H1 (cell line): ENCODE measurements around the gene NDUFB3. TPM values are rescaled to one million over a fixed set of nuclear protein-coding genes. Genes with fewer than 3 reads are reported as not detected.
A peak's percentile ranks its signal among the peaks of the same experiment; 100 is the strongest.

ENCODE experiments used
- ATF3 ChIP-seq: IDR thresholded peaks from 2 replicates; pipeline ENCODE4 v1.6.1; 2011; ENCODE audit warnings: low read depth, mild to moderate bottlenecking, low read length; ENCODE audit not compliant: insufficient read depth
- MAX ChIP-seq: IDR thresholded peaks from 2 replicates; pipeline ENCODE4 v1.6.1; 2012; ENCODE audit warnings: inconsistent platforms
- POLR2AphosphoS5 ChIP-seq: IDR thresholded peaks from 2 replicates; pipeline ENCODE4 v1.6.1; 2011; ENCODE audit warnings: low read depth, low read length
- SAP30 ChIP-seq: fragments of 300-600 bp; sonication (generic); IDR thresholded peaks from 2 replicates; pipeline ENCODE4 v1.7.1; 2012; ENCODE audit warnings: low read length, moderate library complexity, mild to moderate bottlenecking, inconsistent platforms; ENCODE audit not compliant: insufficient read depth, insufficient replicate concordance
- SP2 ChIP-seq: IDR thresholded peaks from 2 replicates; pipeline ENCODE4 v1.6.1; 2012; ENCODE audit warnings: mild to moderate bottlenecking, low read length, inconsistent platforms
- TAF1 ChIP-seq: IDR thresholded peaks from 2 replicates; pipeline ENCODE4 v1.6.1; 2011; ENCODE audit warnings: mild to moderate bottlenecking, low read depth, low read length
- TEAD4 ChIP-seq: IDR thresholded peaks from 2 replicates; pipeline ENCODE4 v1.6.1; 2012; ENCODE audit warnings: low read depth, low read length, inconsistent platforms, mixed read lengths
- polyA plus RNA-seq, 7 experiments: library from polyadenylated mRNA; depleted of rRNA in 3 of 7; stranded (reverse) in 5 of 7; unstranded in 2 of 7; fragments of >200 nt in 5 of 7; fragments of 200-250 nt in 2 of 7; gene quantifications; 1 replicate in 5 of 7; 2 replicates in 1 of 7; 4 replicates in 1 of 7; pipeline versions ENCODE4 v1.2.1 to v1.2.3, GENCODE V29; 2011 to 2013; ENCODE audit warnings: missing spikeins in 2 of 7, mixed read lengths in 2 of 7
- total RNA-seq: library from RNA; stranded (reverse); fragmentation: NEBNext Ultra II Directional; extraction: Animal tissue kit (Norgen Biotek cat#: 25700); gene quantifications from 2 replicates; pipeline ENCODE4 v1.2.1, GENCODE V29; 2021
- TF ChIP-seq, protein P1 (sequence below): fragments of 300-600 bp; sonication (generic); IDR thresholded peaks from 2 replicates; pipeline ENCODE4 v1.7.1; 2012; ENCODE audit warnings: low read length, moderate library complexity, mild to moderate bottlenecking, inconsistent platforms; ENCODE audit not compliant: insufficient replicate concordance

NDUFB3 gene
- total and polyA plus RNA-seq, 2 of the 8 experiments (the other 6 are each of a cell fraction or from before 2014, with no cell fraction given), result 38.2 to 55.3 TPM

- TF ChIP-seq, protein P1, sequence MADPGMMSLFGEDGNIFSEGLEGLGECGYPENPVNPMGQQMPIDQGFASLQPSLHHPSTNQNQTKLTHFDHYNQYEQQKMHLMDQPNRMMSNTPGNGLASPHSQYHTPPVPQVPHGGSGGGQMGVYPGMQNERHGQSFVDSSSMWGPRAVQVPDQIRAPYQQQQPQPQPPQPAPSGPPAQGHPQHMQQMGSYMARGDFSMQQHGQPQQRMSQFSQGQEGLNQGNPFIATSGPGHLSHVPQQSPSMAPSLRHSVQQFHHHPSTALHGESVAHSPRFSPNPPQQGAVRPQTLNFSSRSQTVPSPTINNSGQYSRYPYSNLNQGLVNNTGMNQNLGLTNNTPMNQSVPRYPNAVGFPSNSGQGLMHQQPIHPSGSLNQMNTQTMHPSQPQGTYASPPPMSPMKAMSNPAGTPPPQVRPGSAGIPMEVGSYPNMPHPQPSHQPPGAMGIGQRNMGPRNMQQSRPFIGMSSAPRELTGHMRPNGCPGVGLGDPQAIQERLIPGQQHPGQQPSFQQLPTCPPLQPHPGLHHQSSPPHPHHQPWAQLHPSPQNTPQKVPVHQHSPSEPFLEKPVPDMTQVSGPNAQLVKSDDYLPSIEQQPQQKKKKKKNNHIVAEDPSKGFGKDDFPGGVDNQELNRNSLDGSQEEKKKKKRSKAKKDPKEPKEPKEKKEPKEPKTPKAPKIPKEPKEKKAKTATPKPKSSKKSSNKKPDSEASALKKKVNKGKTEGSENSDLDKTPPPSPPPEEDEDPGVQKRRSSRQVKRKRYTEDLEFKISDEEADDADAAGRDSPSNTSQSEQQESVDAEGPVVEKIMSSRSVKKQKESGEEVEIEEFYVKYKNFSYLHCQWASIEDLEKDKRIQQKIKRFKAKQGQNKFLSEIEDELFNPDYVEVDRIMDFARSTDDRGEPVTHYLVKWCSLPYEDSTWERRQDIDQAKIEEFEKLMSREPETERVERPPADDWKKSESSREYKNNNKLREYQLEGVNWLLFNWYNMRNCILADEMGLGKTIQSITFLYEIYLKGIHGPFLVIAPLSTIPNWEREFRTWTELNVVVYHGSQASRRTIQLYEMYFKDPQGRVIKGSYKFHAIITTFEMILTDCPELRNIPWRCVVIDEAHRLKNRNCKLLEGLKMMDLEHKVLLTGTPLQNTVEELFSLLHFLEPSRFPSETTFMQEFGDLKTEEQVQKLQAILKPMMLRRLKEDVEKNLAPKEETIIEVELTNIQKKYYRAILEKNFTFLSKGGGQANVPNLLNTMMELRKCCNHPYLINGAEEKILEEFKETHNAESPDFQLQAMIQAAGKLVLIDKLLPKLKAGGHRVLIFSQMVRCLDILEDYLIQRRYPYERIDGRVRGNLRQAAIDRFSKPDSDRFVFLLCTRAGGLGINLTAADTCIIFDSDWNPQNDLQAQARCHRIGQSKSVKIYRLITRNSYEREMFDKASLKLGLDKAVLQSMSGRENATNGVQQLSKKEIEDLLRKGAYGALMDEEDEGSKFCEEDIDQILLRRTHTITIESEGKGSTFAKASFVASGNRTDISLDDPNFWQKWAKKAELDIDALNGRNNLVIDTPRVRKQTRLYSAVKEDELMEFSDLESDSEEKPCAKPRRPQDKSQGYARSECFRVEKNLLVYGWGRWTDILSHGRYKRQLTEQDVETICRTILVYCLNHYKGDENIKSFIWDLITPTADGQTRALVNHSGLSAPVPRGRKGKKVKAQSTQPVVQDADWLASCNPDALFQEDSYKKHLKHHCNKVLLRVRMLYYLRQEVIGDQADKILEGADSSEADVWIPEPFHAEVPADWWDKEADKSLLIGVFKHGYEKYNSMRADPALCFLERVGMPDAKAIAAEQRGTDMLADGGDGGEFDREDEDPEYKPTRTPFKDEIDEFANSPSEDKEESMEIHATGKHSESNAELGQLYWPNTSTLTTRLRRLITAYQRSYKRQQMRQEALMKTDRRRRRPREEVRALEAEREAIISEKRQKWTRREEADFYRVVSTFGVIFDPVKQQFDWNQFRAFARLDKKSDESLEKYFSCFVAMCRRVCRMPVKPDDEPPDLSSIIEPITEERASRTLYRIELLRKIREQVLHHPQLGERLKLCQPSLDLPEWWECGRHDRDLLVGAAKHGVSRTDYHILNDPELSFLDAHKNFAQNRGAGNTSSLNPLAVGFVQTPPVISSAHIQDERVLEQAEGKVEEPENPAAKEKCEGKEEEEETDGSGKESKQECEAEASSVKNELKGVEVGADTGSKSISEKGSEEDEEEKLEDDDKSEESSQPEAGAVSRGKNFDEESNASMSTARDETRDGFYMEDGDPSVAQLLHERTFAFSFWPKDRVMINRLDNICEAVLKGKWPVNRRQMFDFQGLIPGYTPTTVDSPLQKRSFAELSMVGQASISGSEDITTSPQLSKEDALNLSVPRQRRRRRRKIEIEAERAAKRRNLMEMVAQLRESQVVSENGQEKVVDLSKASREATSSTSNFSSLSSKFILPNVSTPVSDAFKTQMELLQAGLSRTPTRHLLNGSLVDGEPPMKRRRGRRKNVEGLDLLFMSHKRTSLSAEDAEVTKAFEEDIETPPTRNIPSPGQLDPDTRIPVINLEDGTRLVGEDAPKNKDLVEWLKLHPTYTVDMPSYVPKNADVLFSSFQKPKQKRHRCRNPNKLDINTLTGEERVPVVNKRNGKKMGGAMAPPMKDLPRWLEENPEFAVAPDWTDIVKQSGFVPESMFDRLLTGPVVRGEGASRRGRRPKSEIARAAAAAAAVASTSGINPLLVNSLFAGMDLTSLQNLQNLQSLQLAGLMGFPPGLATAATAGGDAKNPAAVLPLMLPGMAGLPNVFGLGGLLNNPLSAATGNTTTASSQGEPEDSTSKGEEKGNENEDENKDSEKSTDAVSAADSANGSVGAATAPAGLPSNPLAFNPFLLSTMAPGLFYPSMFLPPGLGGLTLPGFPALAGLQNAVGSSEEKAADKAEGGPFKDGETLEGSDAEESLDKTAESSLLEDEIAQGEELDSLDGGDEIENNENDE, result no peak
- TF ChIP-seq POLR2AphosphoS5, result peak; percentile 24
- no peak for TF ChIP-seq SP2
- TF ChIP-seq ATF3, result no peak
- no peak for TF ChIP-seq TEAD4
- no peak for TF ChIP-seq MAX
- no peak for TF ChIP-seq SAP30
- TF ChIP-seq TAF1, result peak; percentile 61; the same call in 1 of the 2 replicates
Measured at GRCh38 chr2:201116115-201116958, 44.5 kb downstream of the NDUFB3 start, which contains the start of gene CFLAR (continued).
